GM23248 (cell line): ENCODE data around the gene GPS2. TPM values are rescaled to one million over a fixed set of nuclear protein-coding genes. Genes with fewer than 3 reads are reported as not detected.
A peak's percentile ranks its signal among the peaks of the same experiment; 100 is the strongest.

Source experiments
- DNase-seq: peaks from one replicate; pipeline ENCODE4 v3.0.0-alpha.2; 2015
- H2AFZ ChIP-seq: fragments of 200-600 bp; sonication (generic); 2 replicates; pipeline ENCODE4 v1.6.1; 2016; ENCODE audit warnings: antibody characterized with exemption
- H3F3A ChIP-seq: fragments of 200-600 bp; sonication (generic); 2 replicates; pipeline ENCODE4 v1.6.1; 2016; ENCODE audit warnings: mild to moderate bottlenecking, antibody characterized with exemption, mixed run types; ENCODE audit not compliant: insufficient read depth
- H3K27ac ChIP-seq: fragments of 200-600 bp; sonication (generic); 2 replicates; pipeline ENCODE4 v1.5.1; 2016; ENCODE audit warnings: mild to moderate bottlenecking
- H3K27me3 ChIP-seq: fragments of 200-600 bp; sonication (generic); replicated peaks from 2 replicates; pipeline ENCODE4 v1.6.1; 2016; ENCODE audit warnings: mild to moderate bottlenecking; ENCODE audit not compliant: insufficient read depth
- H3K36me3 ChIP-seq: fragments of 200-600 bp; sonication (generic); 2 replicates; pipeline ENCODE4 v1.6.1; 2016; ENCODE audit warnings: low read depth, mild to moderate bottlenecking
- H3K4me1 ChIP-seq: fragments of 200-600 bp; sonication (generic); 2 replicates; pipeline ENCODE4 v1.6.1; 2016; ENCODE audit warnings: mild to moderate bottlenecking; ENCODE audit not compliant: insufficient read depth
- H3K4me2 ChIP-seq: fragments of 200-600 bp; sonication (generic); one replicate; pipeline ENCODE4 v1.6.1; 2016; ENCODE audit warnings: mild to moderate bottlenecking; ENCODE audit not compliant: unreplicated experiment
- H3K4me3 ChIP-seq: fragments of 200-600 bp; sonication (generic); 2 replicates; pipeline ENCODE4 v1.5.1; 2016; ENCODE audit warnings: mild to moderate bottlenecking
- H3K79me2 ChIP-seq: fragments of 200-600 bp; sonication (generic); 2 replicates; pipeline ENCODE4 v1.6.1; 2016; ENCODE audit warnings: mild to moderate bottlenecking; ENCODE audit not compliant: insufficient read depth
- H3K9ac ChIP-seq: fragments of 200-600 bp; sonication (generic); 2 replicates; pipeline ENCODE4 v1.6.1; 2016; ENCODE audit warnings: mild to moderate bottlenecking
- H3K9me2 ChIP-seq: fragments of 200-600 bp; sonication (generic); 2 replicates; pipeline ENCODE4 v1.6.1; 2016; ENCODE audit warnings: mixed run types, mild to moderate bottlenecking, moderate library complexity; ENCODE audit not compliant: insufficient read depth
- H3K9me3 ChIP-seq: fragments of 200-600 bp; sonication (generic); one replicate; pipeline ENCODE4 v1.6.1; 2017; ENCODE audit warnings: low read depth
- H4K20me1 ChIP-seq: fragments of 200-600 bp; sonication (generic); 2 replicates; pipeline ENCODE4 v1.6.0; 2016; ENCODE audit not compliant: insufficient read depth
- EZH2 ChIP-seq: fragments of 200-600 bp; sonication (generic); IDR thresholded peaks from 2 replicates; pipeline ENCODE4 v1.6.1; 2018; ENCODE audit warnings: antibody characterized with exemption, mild to moderate bottlenecking; ENCODE audit not compliant: insufficient read depth, poor library complexity, severe bottlenecking
- EZH2phosphoT487 ChIP-seq: fragments of 200-600 bp; sonication (generic); IDR thresholded peaks from 2 replicates; pipeline ENCODE4 v1.6.1; 2018; ENCODE audit warnings: antibody characterized with exemption, moderate library complexity, mild to moderate bottlenecking, low read depth; ENCODE audit not compliant: insufficient read depth
- WGBS, 2 experiments: methylation state at CpG; one replicate each; pipeline ENCODE4 v1.1.6; 2015 to 2017; ENCODE audit warnings: low lambda C conversion rate in 2 of 2, low coverage in 1 of 2; ENCODE audit errors: missing lambda C conversion rate in 2 of 2; 5-methylcytosine and 5-hydroxymethylcytosine counted together
- in situ Hi-C: fragments of 300-500 bp; cut with MboI; formaldehyde crosslinking; loops from 2 replicates; pipeline ENCODE4 v1.15.0; 2020
- polyA plus RNA-seq: library from polyadenylated mRNA; unstranded; fragments of >200 nt; fragmentation: Nextera tagmentation; extraction: Ambion mirVana; gene quantifications from 2 replicates; pipeline ENCODE4 v1.2.1, GENCODE V29; 2016
- small RNA-seq: library from RNA; depleted of rRNA; stranded (forward); fragments of <200 nt; gene quantifications from one replicate; pipeline ENCODE3, GENCODE V24; 2014; ENCODE audit warnings: low read depth, low replicate concordance
- total RNA-seq: library from RNA; depleted of rRNA; stranded (reverse); fragments of >200 nt; shearing (Covaris generic); gene quantifications from 2 replicates; pipeline ENCODE4 v1.2.3, GENCODE V29; 2014; rRNA removed

Gene GPS2
- total and polyA plus RNA-seq, 2 experiments from 2014 or later, result 50.1 to 53.8 TPM

- Histone ChIP-seq H3K9ac (no peak overlapping the region), H3K9me2 (no peaks in the 10 kb centered on the region), H3K36me3 (no peaks in the 10 kb centered on the region), H4K20me1 (no peaks in the 10 kb centered on the region), H3K27ac (no peak overlapping the region), H3K9me3 (no peaks in the 10 kb centered on the region), H3K4me1 (no peaks in the 10 kb centered on the region), H3K27me3 (no peaks in the 10 kb centered on the region; the same call in 1 of the 2 replicates), H2AFZ (no peak overlapping the region), H3K79me2 (no peaks in the 10 kb centered on the region), H3K4me3 (no peak overlapping the region), H3K4me2 (no peak overlapping the region), H3F3A (peaks cover 6% of the 10 kb centered on the region; the same call in 1 of the 2 replicates)
- TF ChIP-seq EZH2phosphoT487 (no peak), EZH2 (no peak)
- no peak for DNase-seq
- 70 to 83% methylated on average over 8 of the region's 8 CpGs for WGBS, 2 experiments
- in situ Hi-C loops, result no loop called here
Measured at GRCh38 chr17:7279448-7279847, 35.7 kb downstream of the GPS2 start.

GRCh38 chr17:7266784-7267183 lies 48.4 kb downstream of the GPS2 start:
- H3K9me2 ChIP-seq, result no peaks in the 10 kb centered on the region
- peak; percentile 61 for DNase-seq
- H3K4me1 ChIP-seq, result peaks cover 12% of the 10 kb centered on the region
- no peaks in the 10 kb centered on the region for H3K79me2 ChIP-seq
- peak overlapping the region; percentile 52 for H3K27ac ChIP-seq
- no peak overlapping the region for H3K9ac ChIP-seq
- no peak overlapping the region for H2AFZ ChIP-seq
- WGBS, 2 experiments, result 54 to 59% methylated on average over 1 of the region's 1 CpG
- H3K4me3 ChIP-seq, result no peak overlapping the region
- peaks cover 16% of the 10 kb centered on the region for H3F3A ChIP-seq
- no peaks in the 10 kb centered on the region for H4K20me1 ChIP-seq
- in situ Hi-C loops, result no loop called here
- TF ChIP-seq EZH2 (no peak), EZH2phosphoT487 (no peak)
- H3K36me3 ChIP-seq, result no peaks in the 10 kb centered on the region
- no peaks in the 10 kb centered on the region for H3K9me3 ChIP-seq
- no peaks in the 10 kb centered on the region for H3K27me3 ChIP-seq
- no peak overlapping the region for H3K4me2 ChIP-seq

- no peak overlapping the region for H3K4me3 ChIP-seq
- peak overlapping the region; percentile 72; the same call in 1 of the 2 replicates for H2AFZ ChIP-seq
- in situ Hi-C loops, result no loop called here
- H3K9me3 ChIP-seq, result no peaks in the 10 kb centered on the region
- H3K9me2 ChIP-seq, result no peaks in the 10 kb centered on the region
- H3K4me2 ChIP-seq, result no peak overlapping the region
- no peak overlapping the region for H3K27ac ChIP-seq
- WGBS, 2 experiments, result 77 to 81% methylated on average over 4 of the region's 4 CpGs
- no peaks in the 10 kb centered on the region for H3K27me3 ChIP-seq
- DNase-seq, result no peak
- H3K9ac ChIP-seq, result no peak overlapping the region
- H3K36me3 ChIP-seq, result peaks cover 3% of the 10 kb centered on the region; the same call in 1 of the 2 replicates
- peaks cover 18% of the 10 kb centered on the region for H3K4me1 ChIP-seq
- no peaks in the 10 kb centered on the region for H4K20me1 ChIP-seq
- peaks cover 20% of the 10 kb centered on the region for H3F3A ChIP-seq
- H3K79me2 ChIP-seq, result no peaks in the 10 kb centered on the region
- TF ChIP-seq EZH2phosphoT487 (no peak), EZH2 (no peak)
Measured at GRCh38 chr17:7263801-7264078, 51.4 kb downstream of the GPS2 start.

GRCh38 chr17:7262935-7263800 lies 52.0 kb downstream of the GPS2 start:
- no peak for TF ChIP-seq EZH2
- TF ChIP-seq EZH2phosphoT487, result no peak
- no peaks in the 10 kb centered on the region for H3K27me3 ChIP-seq
- no peaks in the 10 kb centered on the region for H3K79me2 ChIP-seq
- peaks cover 7% of the 10 kb centered on the region; the same call in 1 of the 2 replicates for H3K36me3 ChIP-seq
- H3K4me3 ChIP-seq, result no peak overlapping the region; the same call in 1 of the 2 replicates
- H3F3A ChIP-seq, result peaks cover 25% of the 10 kb centered on the region
- H3K9ac ChIP-seq, result no peak overlapping the region
- no peaks in the 10 kb centered on the region for H3K9me2 ChIP-seq
- DNase-seq, result no peak
- peak overlapping the region; percentile 38 for H3K4me2 ChIP-seq
- H3K4me1 ChIP-seq, result peaks cover 19% of the 10 kb centered on the region
- H2AFZ ChIP-seq, result peak overlapping the region; percentile 72
- no peak overlapping the region for H3K27ac ChIP-seq
- H3K9me3 ChIP-seq, result no peaks in the 10 kb centered on the region
- in situ Hi-C loops, result no loop called here
- H4K20me1 ChIP-seq, result no peaks in the 10 kb centered on the region
- 16 to 21% methylated on average over 24 to 26 of the region's 26 CpGs for WGBS, 2 experiments

Small RNA genes within 50 kb of the gene (small RNA-seq; reads per million reads assigned to genes)
- not detected for gene AC026954.2
- gene RF00019, result not detected

Other genes with a start within 250 kb of the GPS2 start
Only the 30 nearest of the 34 such genes appear.
- not detected in 2 replicates for gene ASGR2, start 200.5 kb downstream of the GPS2 start, total RNA-seq
- gene ASGR2, start 200.5 kb downstream of the GPS2 start, polyA plus RNA-seq, result not detected in 2 replicates
- gene ASGR1, start 136.0 kb downstream of the GPS2 start, total RNA-seq, result 0.97 TPM in 1 of 2 replicates, not detected in the other
- 0.63 and 0.75 TPM in 2 replicates for gene ASGR1, start 136.0 kb downstream of the GPS2 start, polyA plus RNA-seq
- 13.1 and 23.8 TPM in 2 replicates for gene DLG4, start 95.5 kb downstream of the GPS2 start, total RNA-seq
- 1.3 and 1.9 TPM in 2 replicates for gene DLG4, start 95.5 kb downstream of the GPS2 start, polyA plus RNA-seq
- 453 and 600 TPM in 2 replicates for gene ACADVL, start 95.4 kb downstream of the GPS2 start, total RNA-seq
- 386 and 441 TPM in 2 replicates for gene ACADVL, start 95.4 kb downstream of the GPS2 start, polyA plus RNA-seq
- gene DVL2, start 80.8 kb downstream of the GPS2 start, total RNA-seq, result 41.2 and 45.8 TPM in 2 replicates
- 18.9 and 19.5 TPM in 2 replicates for gene DVL2, start 80.8 kb downstream of the GPS2 start, polyA plus RNA-seq
- 32.0 and 42.6 TPM in 2 replicates for gene PHF23, start 75.9 kb downstream of the GPS2 start, total RNA-seq
- gene PHF23, start 75.9 kb downstream of the GPS2 start, polyA plus RNA-seq, result 40.7 and 45.6 TPM in 2 replicates
- gene GABARAP, start 72.9 kb downstream of the GPS2 start, total RNA-seq, result 152 and 355 TPM in 2 replicates
- gene GABARAP, start 72.9 kb downstream of the GPS2 start, polyA plus RNA-seq, result 845 and 847 TPM in 2 replicates
- gene CTDNEP1, start 63.6 kb downstream of the GPS2 start, total RNA-seq, result 38.9 and 63.2 TPM in 2 replicates
- gene CTDNEP1, start 63.6 kb downstream of the GPS2 start, polyA plus RNA-seq, result 30.0 and 30.7 TPM in 2 replicates
- 25.9 and 32.9 TPM in 2 replicates for gene ELP5, start 63.1 kb downstream of the GPS2 start, total RNA-seq
- 34.8 and 34.9 TPM in 2 replicates for gene ELP5, start 63.1 kb downstream of the GPS2 start, polyA plus RNA-seq
- gene CLDN7, start 52.9 kb downstream of the GPS2 start, total RNA-seq, result 4.5 and 5.4 TPM in 2 replicates
- gene CLDN7, start 52.9 kb downstream of the GPS2 start, polyA plus RNA-seq, result 1.7 and 2.3 TPM in 2 replicates
- not detected in 2 replicates for gene SLC2A4, start 33.6 kb downstream of the GPS2 start, total RNA-seq
- gene SLC2A4, start 33.6 kb downstream of the GPS2 start, polyA plus RNA-seq, result 0.08 TPM in 1 of 2 replicates, not detected in the other
- gene YBX2, start 20.7 kb downstream of the GPS2 start, total RNA-seq, result 0.22 TPM in 1 of 2 replicates, not detected in the other
- not detected in 2 replicates for gene YBX2, start 20.7 kb downstream of the GPS2 start, polyA plus RNA-seq
- 869 and 956 TPM in 2 replicates for gene EIF5A, start 7.7 kb downstream of the GPS2 start, total RNA-seq
- 998 and 1,047 TPM in 2 replicates for gene EIF5A, start 7.7 kb downstream of the GPS2 start, polyA plus RNA-seq
- 12.8 and 20.1 TPM in 2 replicates for gene NEURL4, start 14.0 kb upstream of the GPS2 start, total RNA-seq
- gene NEURL4, start 14.0 kb upstream of the GPS2 start, polyA plus RNA-seq, result 2.0 and 2.1 TPM in 2 replicates
- gene ACAP1, start 21.2 kb upstream of the GPS2 start, total RNA-seq, result 0.89 and 4.4 TPM in 2 replicates
- 15.6 and 15.7 TPM in 2 replicates for gene ACAP1, start 21.2 kb upstream of the GPS2 start, polyA plus RNA-seq
- gene KCTD11, start 36.8 kb upstream of the GPS2 start, total RNA-seq, result 24.9 and 27.2 TPM in 2 replicates
- gene KCTD11, start 36.8 kb upstream of the GPS2 start, polyA plus RNA-seq, result 15.5 and 16.2 TPM in 2 replicates
- gene TMEM95, start 39.8 kb upstream of the GPS2 start, total RNA-seq, result not detected in 2 replicates
- gene TMEM95, start 39.8 kb upstream of the GPS2 start, polyA plus RNA-seq, result not detected in 2 replicates
- 0.43 and 2.7 TPM in 2 replicates for gene TNK1, start 65.7 kb upstream of the GPS2 start, total RNA-seq
- gene TNK1, start 65.7 kb upstream of the GPS2 start, polyA plus RNA-seq, result 1.1 and 1.2 TPM in 2 replicates
- gene PLSCR3, start 79.2 kb upstream of the GPS2 start, total RNA-seq, result 72.8 and 73.9 TPM in 2 replicates
- 136 and 153 TPM in 2 replicates for gene PLSCR3, start 79.2 kb upstream of the GPS2 start, polyA plus RNA-seq
- 18.0 and 59.3 TPM in 2 replicates for gene TMEM256, start 88.7 kb upstream of the GPS2 start, total RNA-seq
- 40.1 and 44.2 TPM in 2 replicates for gene TMEM256, start 88.7 kb upstream of the GPS2 start, polyA plus RNA-seq
- 8.0 and 9.5 TPM in 2 replicates for gene NLGN2, start 92.5 kb upstream of the GPS2 start, total RNA-seq
- gene NLGN2, start 92.5 kb upstream of the GPS2 start, polyA plus RNA-seq, result 3.3 and 3.5 TPM in 2 replicates
- gene SPEM1, start 105.0 kb upstream of the GPS2 start, total RNA-seq, result not detected in 2 replicates
- gene SPEM1, start 105.0 kb upstream of the GPS2 start, polyA plus RNA-seq, result not detected in 2 replicates
- gene SPEM2, start 110.3 kb upstream of the GPS2 start, total RNA-seq, result not detected in 2 replicates
- not detected in 2 replicates for gene SPEM2, start 110.3 kb upstream of the GPS2 start, polyA plus RNA-seq
- not detected in 2 replicates for gene SPEM3, start 113.5 kb upstream of the GPS2 start, total RNA-seq
- not detected in 2 replicates for gene SPEM3, start 113.5 kb upstream of the GPS2 start, polyA plus RNA-seq
- gene TMEM102, start 120.1 kb upstream of the GPS2 start, total RNA-seq, result 3.2 and 7.7 TPM in 2 replicates
- 3.4 and 4.3 TPM in 2 replicates for gene TMEM102, start 120.1 kb upstream of the GPS2 start, polyA plus RNA-seq
- not detected in 2 replicates for gene FGF11, start 124.2 kb upstream of the GPS2 start, total RNA-seq
- 0.22 and 0.36 TPM in 2 replicates for gene FGF11, start 124.2 kb upstream of the GPS2 start, polyA plus RNA-seq
- 3.9 and 4.9 TPM in 2 replicates for gene CHRNB1, start 129.7 kb upstream of the GPS2 start, total RNA-seq
- 3.5 and 4.2 TPM in 2 replicates for gene CHRNB1, start 129.7 kb upstream of the GPS2 start, polyA plus RNA-seq
- 32.9 and 35.9 TPM in 2 replicates for gene ZBTB4, start 164.3 kb upstream of the GPS2 start, total RNA-seq
- gene ZBTB4, start 164.3 kb upstream of the GPS2 start, polyA plus RNA-seq, result 17.7 and 18.2 TPM in 2 replicates
- not detected in 2 replicates for gene SLC35G6, start 166.1 kb upstream of the GPS2 start, total RNA-seq
- 0.14 TPM in 1 of 2 replicates, not detected in the other for gene SLC35G6, start 166.1 kb upstream of the GPS2 start, polyA plus RNA-seq
- gene POLR2A, start 169.0 kb upstream of the GPS2 start, total RNA-seq, result 45.9 and 46.2 TPM in 2 replicates
- 74.1 and 75.7 TPM in 2 replicates for gene POLR2A, start 169.0 kb upstream of the GPS2 start, polyA plus RNA-seq